Central memory CD8-positive, alpha-beta T cell (primary cell): ENCODE measurements around the gene MED13L.
"Not testable (repeated sequence)": the region's sequence is repeated elsewhere in the genome, so short reads cannot be mapped to it uniquely, and the experiment has no call there.

Source experiments
- ATAC-seq: fragments of 150-1000 bp; cut with Tn5 transposase; replicated peaks from 2 replicates; pipeline ENCODE4 v1.10.0; 2022; ENCODE audit warnings: mild to moderate bottlenecking, moderate FRiP score, moderate number of reproducible peaks; ENCODE audit not compliant: poor library complexity, severe bottlenecking; ENCODE audit errors: extremely low read depth
- DNase-seq, 2 donors: peaks; one replicate each; pipeline ENCODE4 v3.0.0; 2021; ENCODE audit warnings: low spot score in 2 of 2
- H3K27ac Mint-ChIP-seq: one replicate; pipeline ENCODE4 v1.8.0; 2022; ENCODE audit warnings: low read depth, mild to moderate bottlenecking, moderate library complexity, mixed read lengths
- H3K27me3 Mint-ChIP-seq: one replicate; pipeline ENCODE4 v1.8.0; 2022; ENCODE audit warnings: mixed read lengths
- H3K36me3 Mint-ChIP-seq: one replicate; pipeline ENCODE4 v1.8.0; 2022; ENCODE audit warnings: mild to moderate bottlenecking, moderate library complexity, mixed read lengths; ENCODE audit not compliant: insufficient read depth
- H3K4me1 Mint-ChIP-seq: one replicate; pipeline ENCODE4 v1.8.0; 2022; ENCODE audit warnings: mixed read lengths
- H3K4me3 Mint-ChIP-seq: one replicate; pipeline ENCODE4 v1.8.0; 2022; ENCODE audit warnings: mild to moderate bottlenecking, moderate library complexity, mixed read lengths
- H3K9me3 Mint-ChIP-seq: one replicate; pipeline ENCODE4 v1.8.0; 2022; ENCODE audit warnings: mixed read lengths

Gene MED13L

GRCh38 chr12:115988625-115989563 is 288.6 kb downstream of the MED13L start:
- H3K27ac Mint-ChIP-seq, result peak overlapping the region; percentile 73
- H3K4me3 Mint-ChIP-seq, result no peak overlapping the region
- H3K27me3 Mint-ChIP-seq, result no peaks in the 10 kb centered on the region
- H3K36me3 Mint-ChIP-seq, result peaks cover 48% of the 10 kb centered on the region
- no peak for ATAC-seq
- DNase-seq, result no peak
- no peaks in the 10 kb centered on the region for H3K9me3 Mint-ChIP-seq
- peaks cover 27% of the 10 kb centered on the region for H3K4me1 Mint-ChIP-seq

GRCh38 chr12:115988212-115988611 is 289.3 kb downstream of the MED13L start:
- H3K36me3 Mint-ChIP-seq, result peaks cover 45% of the 10 kb centered on the region
- H3K4me1 Mint-ChIP-seq, result peaks cover 27% of the 10 kb centered on the region
- DNase-seq, result no peak
- H3K9me3 Mint-ChIP-seq, result no peaks in the 10 kb centered on the region
- H3K27ac Mint-ChIP-seq, result no peak overlapping the region
- no peaks in the 10 kb centered on the region for H3K27me3 Mint-ChIP-seq
- no peak overlapping the region for H3K4me3 Mint-ChIP-seq
- no peak for ATAC-seq

GRCh38 chr12:115984616-115985015 is 292.9 kb downstream of the MED13L start:
- H3K27me3 Mint-ChIP-seq, result no peaks in the 10 kb centered on the region
- H3K9me3 Mint-ChIP-seq, result no peaks in the 10 kb centered on the region
- no peak overlapping the region for H3K27ac Mint-ChIP-seq
- peaks cover 54% of the 10 kb centered on the region for H3K36me3 Mint-ChIP-seq
- ATAC-seq, result no peak
- peaks cover 13% of the 10 kb centered on the region for H3K4me1 Mint-ChIP-seq
- H3K4me3 Mint-ChIP-seq, result no peak overlapping the region
- DNase-seq, result no peak

- Mint-ChIP-seq H3K4me1 (no peaks in the 10 kb centered on the region), H3K36me3 (peaks cover 52% of the 10 kb centered on the region), H3K27ac (no peak overlapping the region), H3K4me3 (no peak overlapping the region), H3K27me3 (no peaks in the 10 kb centered on the region), H3K9me3 (no peaks in the 10 kb centered on the region)
- no peak for DNase-seq
- no peak for ATAC-seq
Observed at GRCh38 chr12:115983226-115983798, 294.2 kb downstream of the MED13L start.

GRCh38 chr12:115980339-115980738 is 297.2 kb downstream of the MED13L start:
- no peak overlapping the region for H3K27ac Mint-ChIP-seq
- no peaks in the 10 kb centered on the region for H3K4me1 Mint-ChIP-seq
- no peak overlapping the region for H3K4me3 Mint-ChIP-seq
- no peak for ATAC-seq
- peaks cover 46% of the 10 kb centered on the region for H3K36me3 Mint-ChIP-seq
- no peak for DNase-seq
- no peaks in the 10 kb centered on the region for H3K9me3 Mint-ChIP-seq
- H3K27me3 Mint-ChIP-seq, result no peaks in the 10 kb centered on the region

- no peaks in the 10 kb centered on the region for H3K9me3 Mint-ChIP-seq
- H3K4me3 Mint-ChIP-seq, result no peak overlapping the region
- peaks cover 50% of the 10 kb centered on the region for H3K36me3 Mint-ChIP-seq
Observed at GRCh38 chr12:115979851-115980250, 297.6 kb downstream of the MED13L start.

GRCh38 chr12:115979351-115979750 is 298.1 kb downstream of the MED13L start:
- no peak for ATAC-seq
- H3K36me3 Mint-ChIP-seq, result peaks cover 49% of the 10 kb centered on the region
- H3K4me3 Mint-ChIP-seq, result no peak overlapping the region
- no peak overlapping the region for H3K27ac Mint-ChIP-seq
- H3K27me3 Mint-ChIP-seq, result no peaks in the 10 kb centered on the region
- H3K9me3 Mint-ChIP-seq, result no peaks in the 10 kb centered on the region
- no peak for DNase-seq
- H3K4me1 Mint-ChIP-seq, result no peaks in the 10 kb centered on the region

More at GRCh38 chr12:115979851-115980250, 297.6 kb downstream of the MED13L start:
- Mint-ChIP-seq H3K4me1 (no peaks in the 10 kb centered on the region), H3K27me3 (no peaks in the 10 kb centered on the region), H3K27ac (no peak overlapping the region)
- DNase-seq, result no peak
- no peak for ATAC-seq

GRCh38 chr12:115976829-115977228 is 300.7 kb downstream of the MED13L start:
- H3K9me3 Mint-ChIP-seq, H3K4me3 Mint-ChIP-seq, H3K27ac Mint-ChIP-seq, DNase-seq, ATAC-seq, H3K4me1 Mint-ChIP-seq, H3K27me3 Mint-ChIP-seq: not testable (repeated sequence)
- peaks cover 52% of the 10 kb centered on the region for H3K36me3 Mint-ChIP-seq

GRCh38 chr12:115975411-115975810 is 302.1 kb downstream of the MED13L start:
- H3K9me3 Mint-ChIP-seq, result no peaks in the 10 kb centered on the region
- no peaks in the 10 kb centered on the region for H3K4me1 Mint-ChIP-seq
- H3K36me3 Mint-ChIP-seq, result peaks cover 54% of the 10 kb centered on the region
- DNase-seq (no peak), ATAC-seq (no peak)
- no peak overlapping the region for H3K27ac Mint-ChIP-seq
- no peaks in the 10 kb centered on the region for H3K27me3 Mint-ChIP-seq
- no peak overlapping the region for H3K4me3 Mint-ChIP-seq

GRCh38 chr12:115973968-115974724 is 303.3 kb downstream of the MED13L start:
- Mint-ChIP-seq H3K4me1 (no peaks in the 10 kb centered on the region), H3K9me3 (no peaks in the 10 kb centered on the region), H3K36me3 (peaks cover 55% of the 10 kb centered on the region), H3K27ac (no peak overlapping the region), H3K4me3 (no peak overlapping the region), H3K27me3 (no peaks in the 10 kb centered on the region)
- no peak for DNase-seq
- ATAC-seq, result no peak

GRCh38 chr12:115973066-115973465 is 304.4 kb downstream of the MED13L start:
- DNase-seq (no peak), ATAC-seq (no peak)
- Mint-ChIP-seq H3K9me3 (no peaks in the 10 kb centered on the region), H3K27me3 (no peaks in the 10 kb centered on the region), H3K4me3 (no peak overlapping the region), H3K27ac (peak overlapping the region; percentile 6), H3K4me1 (no peaks in the 10 kb centered on the region), H3K36me3 (peaks cover 62% of the 10 kb centered on the region)

- Mint-ChIP-seq H3K9me3 (no peaks in the 10 kb centered on the region), H3K27ac (no peak overlapping the region), H3K36me3 (peaks cover 60% of the 10 kb centered on the region), H3K4me3 (no peak overlapping the region), H3K4me1 (no peaks in the 10 kb centered on the region), H3K27me3 (no peaks in the 10 kb centered on the region)
- ATAC-seq (no peak), DNase-seq (no peak)
Observed at GRCh38 chr12:115972241-115972640, 305.3 kb downstream of the MED13L start.
